Activated naive CD8-positive, alpha-beta T cell treated with anti-CD3 and anti-CD28 coated beads, Interleukin-2, amount 10 ng/mL, durations not matched to agents 7 days and 5 days (primary cell): ENCODE results near the gene CDC20. TPM values are rescaled to one million over a fixed set of nuclear protein-coding genes. Genes with fewer than 3 reads are reported as not detected.

Experiments
- ATAC-seq: fragments of 150-1000 bp; cut with Tn5 transposase; one replicate; pipeline ENCODE4 v1.10.0; 2021; ENCODE audit warnings: low read depth, moderate library complexity
- POLR2A ChIA-PET: fragments of 350-600 bp; sonication (Branson Sonifier 250); formaldehyde crosslinking; loops from one replicate; lab custom pipeline; 2021; ENCODE audit warnings: antibody characterized with exemption; lab: Charles Lee
- DNase-seq: peaks from one replicate; pipeline ENCODE4 v3.0.0; 2021
- H3K27ac Mint-ChIP-seq: one replicate; pipeline ENCODE4 v1.8.0; 2022; ENCODE audit warnings: mild to moderate bottlenecking, mixed read lengths
- H3K27me3 Mint-ChIP-seq: one replicate; pipeline ENCODE4 v1.8.0; 2022; ENCODE audit warnings: mild to moderate bottlenecking, moderate library complexity, mixed read lengths
- H3K36me3 Mint-ChIP-seq: one replicate; pipeline ENCODE4 v1.8.0; 2021; ENCODE audit warnings: mild to moderate bottlenecking, mixed read lengths
- H3K4me1 Mint-ChIP-seq: one replicate; pipeline ENCODE4 v1.8.0; 2021; ENCODE audit warnings: mixed read lengths
- H3K4me3 Mint-ChIP-seq: one replicate; pipeline ENCODE4 v1.8.0; 2022; ENCODE audit warnings: mild to moderate bottlenecking, moderate library complexity, mixed read lengths
- H3K9me3 Mint-ChIP-seq: one replicate; pipeline ENCODE4 v1.8.0; 2021; ENCODE audit warnings: mixed read lengths
- total RNA-seq, 2 experiments: library from RNA; stranded (reverse); gene quantifications; one replicate each; pipeline ENCODE4 v1.2.3, GENCODE V29; 2021

Gene CDC20
- total RNA-seq, 2 experiments from 2014 or later: 107 to 123 TPM

DNA sequence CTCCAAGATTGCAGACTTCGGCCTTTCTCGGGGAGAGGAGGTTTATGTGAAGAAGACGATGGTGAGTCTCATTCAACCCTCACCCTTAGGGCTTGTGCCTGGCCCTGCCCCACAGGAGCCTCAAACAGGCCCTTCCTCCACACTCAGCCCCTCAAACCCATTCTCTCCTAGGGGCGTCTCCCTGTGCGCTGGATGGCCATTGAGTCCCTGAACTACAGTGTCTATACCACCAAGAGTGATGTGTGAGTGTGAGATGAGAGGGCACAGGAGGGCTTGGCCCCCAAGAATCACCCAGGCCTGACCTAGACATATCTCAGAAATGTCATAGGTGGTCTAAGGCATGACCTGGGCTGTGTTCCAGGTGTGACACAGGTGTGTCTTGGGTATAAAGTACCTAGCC, 39.5 kb upstream of the CDC20 start:
- Mint-ChIP-seq H3K4me1 (no peaks in the 10 kb centered on the region), H3K27me3 (no peaks in the 10 kb centered on the region), H3K27ac (no peak overlapping the region), H3K36me3 (no peaks in the 10 kb centered on the region), H3K4me3 (no peak overlapping the region), H3K9me3 (no peaks in the 10 kb centered on the region)
- DNase-seq: no peak
- no peak for ATAC-seq
- POLR2A ChIA-PET: no interaction called here

DNA sequence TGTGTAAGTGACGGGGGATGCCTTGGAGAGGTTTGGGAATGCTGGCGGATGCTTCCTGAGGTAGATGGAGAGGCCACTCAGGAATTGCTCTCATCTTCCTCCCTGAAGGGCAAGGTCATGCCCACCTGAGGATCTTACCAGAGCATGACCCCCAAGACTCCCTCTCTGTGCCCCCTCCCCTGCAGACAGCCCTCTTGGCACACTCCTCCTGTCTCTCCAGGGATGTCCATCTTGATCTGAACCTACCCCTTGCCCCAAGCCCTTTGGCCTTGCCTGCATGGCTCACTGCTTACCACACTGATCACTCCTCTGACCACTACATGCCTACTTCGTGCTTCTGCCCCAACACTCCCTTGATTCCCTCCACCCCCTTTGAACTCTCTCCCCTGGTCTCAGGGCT, 39.0 kb upstream of the CDC20 start:
- H3K27ac Mint-ChIP-seq: no peak overlapping the region
- POLR2A ChIA-PET: no interaction called here
- H3K36me3 Mint-ChIP-seq: no peaks in the 10 kb centered on the region
- H3K27me3 Mint-ChIP-seq: no peaks in the 10 kb centered on the region
- peaks cover 2% of the 10 kb centered on the region for H3K9me3 Mint-ChIP-seq
- peaks cover 3% of the 10 kb centered on the region for H3K4me1 Mint-ChIP-seq
- no peak for DNase-seq
- H3K4me3 Mint-ChIP-seq: no peak overlapping the region
- ATAC-seq: no peak

DNA sequence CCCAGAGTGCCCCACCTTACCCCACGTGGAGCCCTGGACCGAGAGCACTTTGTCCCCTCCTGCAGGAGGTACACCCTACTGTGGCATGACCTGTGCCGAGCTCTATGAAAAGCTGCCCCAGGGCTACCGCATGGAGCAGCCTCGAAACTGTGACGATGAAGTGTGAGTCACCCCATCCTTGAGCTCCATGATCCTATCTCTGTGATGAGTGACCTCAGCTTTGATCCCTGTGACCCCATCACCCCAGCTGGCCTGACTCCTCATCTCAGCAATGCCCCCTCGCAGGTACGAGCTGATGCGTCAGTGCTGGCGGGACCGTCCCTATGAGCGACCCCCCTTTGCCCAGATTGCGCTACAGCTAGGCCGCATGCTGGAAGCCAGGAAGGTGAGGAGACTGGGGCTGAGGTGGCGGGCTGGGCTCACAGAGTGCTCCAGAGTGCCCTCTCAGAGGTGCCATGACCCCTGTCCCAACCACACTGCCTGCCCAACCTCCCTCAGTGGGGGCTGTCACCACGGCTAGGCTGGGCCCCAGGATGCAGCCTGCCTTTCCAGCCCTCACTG, 37.4 kb upstream of the CDC20 start:
- Mint-ChIP-seq H3K9me3 (peaks cover 7% of the 10 kb centered on the region), H3K4me3 (no peak overlapping the region), H3K27ac (no peak overlapping the region), H3K27me3 (no peaks in the 10 kb centered on the region), H3K4me1 (peaks cover 3% of the 10 kb centered on the region), H3K36me3 (no peaks in the 10 kb centered on the region)
- ATAC-seq (no peak), DNase-seq (no peak)
- POLR2A ChIA-PET: no interaction called here

DNA sequence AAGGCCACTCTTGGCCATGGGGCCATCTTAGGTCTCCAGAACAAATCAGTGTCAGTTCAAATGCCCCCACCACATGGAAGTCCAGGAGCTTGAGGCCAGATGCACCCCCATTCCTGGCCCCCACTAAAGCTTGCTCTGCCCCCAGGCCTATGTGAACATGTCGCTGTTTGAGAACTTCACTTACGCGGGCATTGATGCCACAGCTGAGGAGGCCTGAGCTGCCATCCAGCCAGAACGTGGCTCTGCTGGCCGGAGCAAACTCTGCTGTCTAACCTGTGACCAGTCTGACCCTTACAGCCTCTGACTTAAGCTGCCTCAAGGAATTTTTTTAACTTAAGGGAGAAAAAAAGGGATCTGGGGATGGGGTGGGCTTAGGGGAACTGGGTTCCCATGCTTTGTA, 36.3 kb upstream of the CDC20 start:
- DNase-seq: no peak
- Mint-ChIP-seq H3K36me3 (no peaks in the 10 kb centered on the region), H3K27me3 (no peaks in the 10 kb centered on the region), H3K4me3 (no peak overlapping the region), H3K27ac (no peak overlapping the region), H3K9me3 (peaks cover 7% of the 10 kb centered on the region), H3K4me1 (peaks cover 3% of the 10 kb centered on the region)
- ATAC-seq: no peak
- POLR2A ChIA-PET: interaction anchor here (0.7 kb wide), 1 partner anchor 36 kb away, joined by 3 read pairs; the partner anchor contains the start of gene CDC20

DNA sequence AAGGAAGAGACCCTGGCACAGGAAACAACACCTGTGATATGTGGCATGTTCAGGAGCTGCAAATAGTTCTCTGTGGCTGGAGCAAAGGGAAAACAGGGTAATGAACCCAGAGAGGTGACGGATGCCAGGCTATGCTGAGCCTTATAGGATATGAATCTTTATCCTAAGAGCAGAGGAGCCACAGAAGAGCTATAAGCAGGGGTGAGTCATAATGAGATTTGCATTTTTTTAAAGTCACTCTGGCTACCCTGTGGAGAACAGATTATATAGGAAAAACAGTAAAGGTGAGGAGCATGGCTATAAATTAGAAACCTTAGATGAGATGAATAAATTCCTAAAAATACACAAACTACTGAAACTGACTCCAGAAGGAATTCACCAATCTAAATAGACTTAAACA, 34.0 kb upstream of the CDC20 start:
- H3K36me3 Mint-ChIP-seq: no peaks in the 10 kb centered on the region
- no peaks in the 10 kb centered on the region for H3K27me3 Mint-ChIP-seq

DNA sequence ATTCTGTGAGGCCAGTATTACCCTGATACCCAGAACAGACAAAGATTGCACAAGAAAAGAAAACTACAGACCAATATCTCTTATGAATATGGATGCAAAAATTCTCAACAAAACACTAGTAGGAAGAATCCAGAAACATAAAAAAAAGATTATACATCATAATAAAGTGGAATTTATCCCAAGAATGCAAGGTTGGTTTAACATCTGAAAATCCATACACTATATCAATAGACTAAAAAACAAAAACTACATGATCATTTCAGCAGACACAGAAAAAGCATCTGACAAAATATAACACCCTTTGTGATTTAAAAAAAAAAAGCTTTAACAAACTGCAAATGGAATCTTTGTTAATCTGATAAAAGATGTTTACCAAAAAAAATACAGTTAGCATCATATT, 33.4 kb upstream of the CDC20 start:
- Mint-ChIP-seq H3K27ac (no peak overlapping the region), H3K4me1 (peaks cover 9% of the 10 kb centered on the region), H3K4me3 (no peak overlapping the region), H3K9me3 (peaks cover 11% of the 10 kb centered on the region), H3K36me3 (no peaks in the 10 kb centered on the region), H3K27me3 (no peaks in the 10 kb centered on the region)
- POLR2A ChIA-PET: no interaction called here
- DNase-seq (no peak), ATAC-seq (no peak)

More for the DNA sequence above, 34.0 kb upstream of the CDC20 start:
- POLR2A ChIA-PET: no interaction called here
- DNase-seq (no peak), ATAC-seq (no peak)
- H3K9me3 Mint-ChIP-seq: peaks cover 11% of the 10 kb centered on the region
- H3K4me3 Mint-ChIP-seq: no peak overlapping the region
- H3K27ac Mint-ChIP-seq: no peak overlapping the region
- H3K4me1 Mint-ChIP-seq: peaks cover 4% of the 10 kb centered on the region

DNA sequence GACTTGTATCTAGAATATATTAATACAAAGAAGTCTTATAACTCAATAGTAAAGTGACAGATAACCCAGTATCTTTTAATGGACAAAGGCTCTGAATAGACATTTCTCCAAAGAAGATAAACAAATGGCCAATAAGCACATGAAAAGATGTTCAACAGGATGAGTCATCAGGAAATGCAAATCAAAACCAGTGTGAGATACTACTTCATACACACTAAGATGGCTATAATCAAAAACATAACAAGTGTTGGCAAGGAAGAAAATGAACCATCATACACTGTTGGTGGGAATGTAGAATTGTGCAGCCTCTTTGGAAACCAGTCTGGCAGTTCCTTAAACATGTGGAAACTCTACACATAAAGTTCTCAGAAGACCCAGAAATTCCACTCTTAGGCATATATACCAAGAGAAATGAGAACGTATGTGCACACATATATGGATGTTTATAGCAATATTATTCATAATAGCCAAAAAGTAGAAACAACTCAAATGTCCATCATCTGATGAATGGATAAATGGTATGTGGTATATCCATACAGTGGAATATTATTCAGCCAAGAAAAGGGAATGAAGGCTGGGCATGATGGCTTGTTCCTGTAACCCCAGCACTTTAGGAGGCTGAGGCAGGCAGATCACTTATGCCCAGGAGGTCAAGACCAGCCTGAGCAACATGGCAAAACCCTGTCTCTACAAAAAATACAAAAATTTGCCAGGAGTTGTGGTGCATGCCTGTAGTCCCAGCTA, 31.1 kb upstream of the CDC20 start:
- POLR2A ChIA-PET: no interaction called here
- DNase-seq: no peak
- no peak for ATAC-seq
- Mint-ChIP-seq H3K9me3 (peaks cover 11% of the 10 kb centered on the region), H3K27me3 (no peaks in the 10 kb centered on the region), H3K4me3 (no peak overlapping the region), H3K4me1 (peaks cover 9% of the 10 kb centered on the region), H3K36me3 (no peaks in the 10 kb centered on the region), H3K27ac (no peak overlapping the region)

DNA sequence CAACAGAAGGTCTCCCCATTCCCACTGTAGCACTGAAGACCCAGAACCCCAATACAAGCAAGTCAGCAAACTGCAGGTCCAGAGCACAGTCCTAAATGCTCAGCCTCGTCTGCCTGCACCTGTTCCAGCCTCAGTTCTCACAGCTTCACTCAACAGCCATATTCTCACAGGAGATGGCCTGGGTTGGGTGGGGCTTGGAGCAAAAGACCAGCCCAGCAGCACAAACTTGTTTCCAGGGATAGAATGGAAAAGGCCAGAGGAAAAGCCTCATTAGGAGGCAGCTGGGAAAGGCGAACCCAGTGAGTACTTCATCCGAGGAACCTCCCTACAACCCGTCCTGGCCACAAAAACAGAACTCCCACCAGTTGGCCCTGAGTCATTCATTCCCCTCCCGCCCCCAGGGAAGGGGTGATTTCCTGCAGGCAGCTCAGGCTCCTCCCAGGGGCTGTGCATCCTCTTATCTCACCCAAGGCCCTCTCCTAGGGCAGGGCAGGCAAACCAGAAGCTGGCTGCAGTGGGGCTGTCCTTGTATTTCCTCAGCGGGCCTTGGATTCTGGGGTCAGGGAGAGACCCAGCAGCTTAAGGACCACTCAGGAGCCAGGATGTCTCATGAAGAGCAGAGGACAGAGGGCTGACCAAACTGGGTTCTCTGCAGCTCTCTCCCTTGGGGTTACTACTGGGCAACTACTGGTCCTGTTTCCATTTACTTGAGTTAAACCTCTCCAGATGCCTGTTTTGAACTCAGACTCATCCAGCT, 28.6 kb upstream of the CDC20 start:
- Mint-ChIP-seq H3K36me3 (no peaks in the 10 kb centered on the region), H3K4me1 (peaks cover 6% of the 10 kb centered on the region), H3K27me3 (no peaks in the 10 kb centered on the region), H3K9me3 (peaks cover 7% of the 10 kb centered on the region), H3K27ac (no peak overlapping the region), H3K4me3 (no peak overlapping the region)
- DNase-seq (no peak), ATAC-seq (no peak)
- POLR2A ChIA-PET: no interaction called here

DNA sequence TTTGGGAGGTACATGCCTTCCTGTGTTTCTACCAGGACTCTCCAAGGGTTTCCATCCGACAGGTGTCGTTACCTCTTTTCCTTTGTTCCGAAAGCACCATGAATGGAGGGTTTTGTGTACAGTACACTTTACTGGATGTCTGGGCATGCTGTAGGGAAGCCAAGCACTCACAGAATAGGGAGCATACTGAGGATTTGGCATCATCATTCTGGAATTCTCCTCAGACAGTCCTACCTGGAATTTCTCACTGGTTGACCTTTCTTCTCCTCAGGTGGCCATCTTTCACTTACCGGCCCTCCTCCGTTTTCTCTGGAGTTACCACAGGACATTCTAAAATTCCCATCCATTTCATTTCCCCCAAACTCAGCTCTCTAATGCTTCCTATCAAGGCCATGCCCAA, 27.1 kb upstream of the CDC20 start:
- Mint-ChIP-seq H3K27me3 (no peaks in the 10 kb centered on the region), H3K27ac (no peak overlapping the region)
- DNase-seq: no peak

DNA sequence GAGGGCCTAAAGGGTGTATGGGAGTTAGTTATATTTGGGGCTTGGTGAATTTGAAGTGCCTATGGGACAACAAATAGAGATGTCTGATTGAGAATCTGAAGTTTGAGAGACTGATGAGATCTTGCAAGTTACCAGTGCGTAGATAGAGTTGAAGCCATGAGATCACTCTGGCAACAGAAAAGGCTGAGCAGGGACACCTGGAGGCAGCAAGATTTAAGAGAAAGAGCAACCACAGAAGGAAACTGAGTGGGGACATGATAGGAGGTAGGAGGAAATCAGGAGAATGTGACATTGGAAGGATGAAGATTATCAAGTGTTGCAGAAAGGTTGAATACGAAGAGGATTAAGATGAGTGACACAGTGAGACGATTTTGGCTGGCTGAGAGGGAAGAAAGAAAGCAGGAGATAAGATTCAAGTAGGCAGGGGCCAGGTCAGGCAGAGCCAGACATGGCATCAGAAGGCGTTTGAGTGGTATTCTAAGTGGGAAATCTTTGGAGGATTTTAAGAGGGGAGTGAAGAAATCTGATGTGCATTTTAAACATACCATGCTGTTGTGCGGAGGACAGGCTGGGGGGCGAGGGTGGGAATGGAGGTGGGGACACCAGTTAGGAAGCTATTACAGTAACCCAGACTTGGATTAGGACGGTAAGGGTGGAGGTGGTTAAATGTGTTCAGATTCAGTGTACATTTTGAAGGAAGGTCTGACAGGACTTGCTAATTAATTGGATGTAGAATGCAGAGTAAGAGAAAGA, 24.2 kb upstream of the CDC20 start:
- H3K9me3 Mint-ChIP-seq: no peaks in the 10 kb centered on the region
- ATAC-seq (no peak), DNase-seq (no peak)
- H3K4me1 Mint-ChIP-seq: peaks cover 6% of the 10 kb centered on the region
- no peaks in the 10 kb centered on the region for H3K27me3 Mint-ChIP-seq
- H3K36me3 Mint-ChIP-seq: no peaks in the 10 kb centered on the region
- POLR2A ChIA-PET: no interaction called here
- H3K27ac Mint-ChIP-seq: no peak overlapping the region
- H3K4me3 Mint-ChIP-seq: no peak overlapping the region

More for the DNA sequence above, 27.1 kb upstream of the CDC20 start:
- Mint-ChIP-seq H3K36me3 (no peaks in the 10 kb centered on the region), H3K4me1 (peaks cover 6% of the 10 kb centered on the region), H3K9me3 (peaks cover 4% of the 10 kb centered on the region), H3K4me3 (no peak overlapping the region)
- POLR2A ChIA-PET: no interaction called here
- no peak for ATAC-seq

DNA sequence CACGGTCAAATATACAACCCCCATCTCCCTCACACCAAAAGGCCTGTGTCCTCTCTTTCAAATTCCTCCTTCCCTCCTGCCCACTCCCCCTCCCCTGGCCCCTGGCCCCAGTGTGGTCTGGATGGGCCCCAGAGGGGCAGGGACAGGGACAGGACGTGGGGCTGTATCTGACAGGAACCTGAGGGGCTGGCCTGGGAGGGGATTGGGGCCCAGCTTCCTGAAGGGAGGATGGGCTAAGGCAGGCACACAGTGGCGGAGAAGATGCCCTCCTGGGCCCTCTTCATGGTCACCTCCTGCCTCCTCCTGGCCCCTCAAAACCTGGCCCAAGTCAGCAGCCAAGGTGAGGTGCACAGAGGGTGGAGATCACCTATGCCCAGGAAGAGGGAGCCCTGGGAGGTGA, 21.2 kb upstream of the CDC20 start, which contains the start of gene MPL:
MPL (plus strand) TSS at position 231 of the 400 bp plus-strand sequence; CDS start at position 262, 31 bp downstream.
- no peak for ATAC-seq
- Mint-ChIP-seq H3K27ac (no peak within 1 kb of the TSS), H3K4me1 (no peaks in the 10 kb centered on the region), H3K4me3 (no peak within 1 kb of the TSS), H3K36me3 (no peaks in the 10 kb centered on the region), H3K9me3 (no peaks in the 10 kb centered on the region), H3K27me3 (peaks cover 4% of the 10 kb centered on the region)
- DNase-seq: no peak
- POLR2A ChIA-PET: no interaction called here

DNA sequence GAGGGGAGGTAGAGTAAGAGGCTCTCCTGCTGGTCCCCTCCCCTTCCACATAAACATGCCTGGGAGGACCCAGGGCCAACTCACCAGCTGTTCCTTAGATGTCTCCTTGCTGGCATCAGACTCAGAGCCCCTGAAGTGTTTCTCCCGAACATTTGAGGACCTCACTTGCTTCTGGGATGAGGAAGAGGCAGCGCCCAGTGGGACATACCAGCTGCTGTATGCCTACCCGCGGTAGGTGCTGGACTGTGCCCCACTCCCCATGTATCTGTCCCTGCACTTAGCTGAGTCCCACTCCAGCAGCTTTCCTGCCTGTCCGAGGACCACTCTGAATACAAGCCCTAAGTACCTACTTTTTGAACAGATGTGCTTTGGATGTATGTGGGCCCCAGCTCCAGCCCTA, 20.8 kb upstream of the CDC20 start:
- H3K27me3 Mint-ChIP-seq: peaks cover 4% of the 10 kb centered on the region
- no peaks in the 10 kb centered on the region for H3K36me3 Mint-ChIP-seq
- POLR2A ChIA-PET: no interaction called here

DNA sequence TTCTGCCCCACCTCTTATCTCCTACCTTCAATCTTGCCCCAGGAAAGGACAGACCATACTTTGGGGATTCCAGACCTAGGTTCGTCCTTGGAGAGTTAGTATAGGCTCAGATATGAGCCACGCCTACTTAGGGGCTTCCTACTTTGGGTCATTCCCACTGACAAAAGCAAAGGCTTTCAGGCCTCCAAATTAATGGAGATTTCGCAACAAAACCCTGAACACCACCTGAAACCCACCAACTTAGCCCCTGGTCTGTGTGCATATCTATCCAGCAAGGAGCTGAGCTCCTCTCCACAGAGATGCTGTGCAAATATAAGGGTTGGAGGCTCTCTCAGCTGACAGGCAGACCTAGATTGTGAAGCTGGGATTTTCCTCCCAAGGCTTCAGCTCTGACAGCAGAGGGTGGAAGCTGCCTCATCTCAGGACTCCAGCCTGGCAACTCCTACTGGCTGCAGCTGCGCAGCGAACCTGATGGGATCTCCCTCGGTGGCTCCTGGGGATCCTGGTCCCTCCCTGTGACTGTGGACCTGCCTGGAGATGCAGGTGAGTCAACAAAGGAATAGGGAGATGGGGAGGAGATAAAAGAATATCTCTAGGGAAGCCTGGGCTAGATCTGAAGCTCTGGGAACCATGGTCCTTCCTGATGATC, 19.1 kb upstream of the CDC20 start:
- ATAC-seq: no peak
- Mint-ChIP-seq H3K4me1 (no peaks in the 10 kb centered on the region), H3K27me3 (peaks cover 4% of the 10 kb centered on the region), H3K9me3 (no peaks in the 10 kb centered on the region), H3K4me3 (no peak overlapping the region), H3K36me3 (no peaks in the 10 kb centered on the region), H3K27ac (no peak overlapping the region)
- DNase-seq: no peak
- POLR2A ChIA-PET: no interaction called here

More for the DNA sequence above, 20.8 kb upstream of the CDC20 start:
- no peaks in the 10 kb centered on the region for H3K4me1 Mint-ChIP-seq
- no peak overlapping the region for H3K4me3 Mint-ChIP-seq
- H3K27ac Mint-ChIP-seq: no peak overlapping the region
- DNase-seq (no peak), ATAC-seq (no peak)
- no peaks in the 10 kb centered on the region for H3K9me3 Mint-ChIP-seq
